SK-N-SH (cell line): ENCODE results near the gene KLHDC8B. TPM values are rescaled to one million over a fixed set of nuclear protein-coding genes. Genes with fewer than 3 reads are reported as not detected.

Experiments used
- CTCF ChIA-PET: fragments of 300-600, 350-600 bp; formaldehyde crosslinking; extraction: SDS; loops from one replicate; lab custom pipeline; 2021; lab: Yijun Ruan, JAX
- POLR2A ChIA-PET: fragments of 350-600 bp; sonication (Branson Sonifier 250); formaldehyde crosslinking; extraction: SDS; loops from one replicate; lab custom pipeline; 2020; ENCODE audit warnings: antibody characterized with exemption, inconsistent platforms; lab: Yijun Ruan, JAX
- DNase-seq: peaks from one replicate; pipeline ENCODE4 v3.0.0; 2012
- H2AFZ ChIP-seq: fragments of 200-600 bp; sonication (generic); 2 replicates; pipeline ENCODE4 v1.8.1; 2016; ENCODE audit warnings: antibody characterized with exemption, mild to moderate bottlenecking, low read depth
- H3F3A ChIP-seq: fragments of 200-600 bp; sonication (generic); replicated peaks from 2 replicates; pipeline ENCODE3; 2016; ENCODE audit warnings: antibody characterized with exemption, mild to moderate bottlenecking; ENCODE audit not compliant: insufficient read depth
- H3K27ac ChIP-seq, 2 experiments: fragments of 200-500 bp in 1 of 2; fragments of 200-600 bp in 1 of 2; sonication (Bioruptor generic) in 1 of 2; sonication (generic), shearing (Covaris generic) in 1 of 2; 2 replicates each; pipeline versions ENCODE4 v1.5.1 to v1.6.1; 2014 to 2016; ENCODE audit warnings: low read depth in 2 of 2, inconsistent platforms in 1 of 2, low read length in 1 of 2, mild to moderate bottlenecking in 1 of 2, mixed read lengths in 1 of 2
- H3K27me3 ChIP-seq: fragments of 200-600 bp; sonication (generic), shearing (Covaris generic); 2 replicates; pipeline ENCODE4 v1.6.1; 2016; ENCODE audit warnings: mixed run types; ENCODE audit not compliant: insufficient read depth
- H3K36me3 ChIP-seq, 2 experiments: fragments of 200-500 bp in 1 of 2; fragments of 200-600 bp in 1 of 2; sonication (Bioruptor generic) in 1 of 2; sonication (generic) in 1 of 2; replicated peaks in 1 of 2; 2 replicates each; pipeline versions ENCODE3 to v1.5.1; 2014 to 2016; ENCODE audit warnings: low read length in 1 of 2, mild to moderate bottlenecking in 1 of 2; ENCODE audit not compliant: insufficient read depth in 2 of 2, control insufficient read depth in 1 of 2
- H3K4me1 ChIP-seq, 2 experiments: fragments of 200-500 bp in 1 of 2; fragments of 200-600 bp in 1 of 2; sonication (Bioruptor generic) in 1 of 2; sonication (generic), shearing (Covaris generic) in 1 of 2; 2 replicates each; pipeline versions ENCODE4 v1.5.1 to v1.6.1; 2014 to 2016; ENCODE audit warnings: low read depth in 1 of 2, low read length in 1 of 2, mixed run types in 1 of 2; ENCODE audit not compliant: insufficient read depth in 2 of 2, control insufficient read depth in 1 of 2
- H3K4me2 ChIP-seq: fragments of 200-600 bp; sonication (generic), shearing (Covaris generic); 2 replicates; pipeline ENCODE4 v1.6.1; 2017; ENCODE audit warnings: mixed run types
- H3K4me3 ChIP-seq, 2 experiments: fragments of 200-500 bp in 1 of 2; fragments of 200-600 bp in 1 of 2; sonication (Bioruptor generic) in 1 of 2; sonication (generic), shearing (Covaris generic) in 1 of 2; 2 replicates each; pipeline versions ENCODE4 v1.5.1 to v1.8.1; 2014 to 2016; ENCODE audit warnings: low read depth in 2 of 2, inconsistent platforms in 1 of 2, low read length in 1 of 2, mild to moderate bottlenecking in 1 of 2, mixed read lengths in 1 of 2, moderate library complexity in 1 of 2
- H3K79me2 ChIP-seq: fragments of 200-600 bp; sonication (generic); 2 replicates; pipeline ENCODE4 v1.8.1; 2017; ENCODE audit warnings: mild to moderate bottlenecking; ENCODE audit not compliant: insufficient read depth
- H3K9ac ChIP-seq: fragments of 200-600 bp; sonication (generic); 2 replicates; pipeline ENCODE4 v1.6.1; 2017; ENCODE audit warnings: mixed run types
- H3K9me2 ChIP-seq: fragments of 200-600 bp; sonication (generic); 2 replicates; pipeline ENCODE4 v1.6.1; 2017; ENCODE audit warnings: mixed run types
- H3K9me3 ChIP-seq: fragments of 200-600 bp; sonication (generic); 2 replicates; pipeline ENCODE4 v1.6.1; 2017; ENCODE audit warnings: mixed run types, mild to moderate bottlenecking, moderate library complexity
- H4K20me1 ChIP-seq: fragments of 200-600 bp; sonication (generic); 2 replicates; pipeline ENCODE4 v1.6.1; 2017; ENCODE audit warnings: mild to moderate bottlenecking, mixed run types; ENCODE audit not compliant: insufficient read depth
- CTCF ChIP-seq: fragments of 200-600 bp; sonication (generic); IDR thresholded peaks from 2 replicates; pipeline ENCODE4 v1.6.1; 2017; ENCODE audit warnings: antibody characterized with exemption, mild to moderate bottlenecking, moderate library complexity
- ELF1 ChIP-seq: IDR thresholded peaks from 2 replicates; pipeline ENCODE4 v1.4.0; 2012
- EZH2phosphoT487 ChIP-seq: fragments of 200-600 bp; sonication (generic); IDR thresholded peaks from 2 replicates; pipeline ENCODE4 v1.6.1; 2017; ENCODE audit warnings: low read depth, mixed run types, mild to moderate bottlenecking, antibody characterized with exemption, moderate library complexity, borderline replicate concordance
- FOSL2 ChIP-seq: IDR thresholded peaks from 2 replicates; pipeline ENCODE4 v1.4.0; 2012; ENCODE audit warnings: low read depth, mild to moderate bottlenecking, moderate library complexity, borderline replicate concordance
- FOXJ3 ChIP-seq: sonication (generic); formaldehyde crosslinking; IDR thresholded peaks from 2 replicates; pipeline ENCODE4 v1.5.1; 2020; ENCODE audit warnings: mild to moderate bottlenecking, missing genetic modification reagents
- FOXM1 ChIP-seq: IDR thresholded peaks from 2 replicates; pipeline ENCODE4 v1.4.0; 2012; ENCODE audit warnings: low read depth, mild to moderate bottlenecking
- GATA2 ChIP-seq: sonication (generic); formaldehyde crosslinking; IDR thresholded peaks from 2 replicates; pipeline ENCODE4 v1.5.0; 2020; ENCODE audit warnings: mild to moderate bottlenecking, missing genetic modification reagents
- JUND ChIP-seq: IDR thresholded peaks from 2 replicates; pipeline ENCODE4 v1.4.0; 2012
- MAX ChIP-seq: IDR thresholded peaks from 2 replicates; pipeline ENCODE4 v1.4.0; 2012; ENCODE audit warnings: low read depth
- MEF2A ChIP-seq: IDR thresholded peaks from 2 replicates; pipeline ENCODE4 v1.4.0; 2012; ENCODE audit warnings: low read depth, borderline replicate concordance
- NRF1 ChIP-seq: IDR thresholded peaks from 2 replicates; pipeline ENCODE4 v1.6.1; 2012; ENCODE audit warnings: low read depth, mild to moderate bottlenecking, low read length
- RXRA ChIP-seq: IDR thresholded peaks from 2 replicates; pipeline ENCODE4 v1.4.0; 2012; ENCODE audit warnings: low read depth, mild to moderate bottlenecking, borderline replicate concordance
- TAF1 ChIP-seq: IDR thresholded peaks from 2 replicates; pipeline ENCODE4 v1.6.1; 2012; ENCODE audit warnings: low read depth, mild to moderate bottlenecking, low read length, moderate library complexity, borderline replicate concordance
- TCF12 ChIP-seq: IDR thresholded peaks from 2 replicates; pipeline ENCODE4 v1.4.0; 2012
- TEAD4 ChIP-seq: IDR thresholded peaks from 2 replicates; pipeline ENCODE4 v1.4.0; 2012; ENCODE audit warnings: mild to moderate bottlenecking, borderline replicate concordance; ENCODE audit not compliant: insufficient read depth
- YY1 ChIP-seq: IDR thresholded peaks from 2 replicates; pipeline ENCODE4 v1.4.0; 2012; ENCODE audit warnings: low read depth, mild to moderate bottlenecking
- ZBTB33 ChIP-seq: IDR thresholded peaks from 2 replicates; pipeline ENCODE4 v1.4.0; 2012; ENCODE audit warnings: low read depth, borderline replicate concordance
- WGBS: methylation state at CpG from one replicate; pipeline ENCODE4 v1.1.6; 2017; ENCODE audit warnings: low lambda C conversion rate; 5-methylcytosine and 5-hydroxymethylcytosine counted together
- polyA plus RNA-seq, 3 experiments: library from polyadenylated mRNA; depleted of rRNA; stranded (reverse); fragments of >200 nt; gene quantifications; 2 replicates each; pipeline ENCODE4 v1.2.3, GENCODE V29; 2012

Gene KLHDC8B
- polyA plus RNA-seq, 1 of the 3 experiments (the other 2 are of a cell fraction), result 35.3 TPM

GRCh38 chr3:49131040-49131439 is 40.4 kb upstream of the KLHDC8B start:
- CTCF ChIA-PET, result interaction anchor here (0.9 to 5.4 kb wide), 6 partner anchors 11 to 319 kb away, joined by 3 to 26 read pairs (median 6); partner anchors contain the start of genes KLHDC8B, NDUFAF3 and USP19

GRCh38 chr3:49131576-49131975 is 39.8 kb upstream of the KLHDC8B start:
- Histone ChIP-seq H3K79me2 (peaks cover 37% of the 10 kb centered on the region), H3K27me3 (no peaks in the 10 kb centered on the region), H3F3A (no peaks in the 10 kb centered on the region), H2AFZ (no peak overlapping the region), H3K4me3 (peak overlapping the region; percentile 67 to 81; a peak in 3 of 4 replicates), H4K20me1 (no peaks in the 10 kb centered on the region), H3K27ac (peak overlapping the region in 1 of 2 experiments; percentile 91; a peak in 2 of 4 replicates), H3K36me3 (peaks cover 11 to 22% of the 10 kb centered on the region in 2 experiments), H3K4me1 (peaks cover 0 to 18% of the 10 kb centered on the region in 2 experiments; a peak in 1 of 4 replicates), H3K9me3 (no peaks in the 10 kb centered on the region), H3K9ac (peak overlapping the region; percentile 75; the same call in 1 of the 2 replicates), H3K4me2 (peak overlapping the region; percentile 100), H3K9me2 (no peaks in the 10 kb centered on the region)
- ChIA-PET CTCF (interaction anchor here (0.7 to 5.4 kb wide), 9 partner anchors 11 to 447 kb away, joined by 3 to 26 read pairs (median 4); partner anchors contain the start of genes CCDC71, KLHDC8B and USP19), POLR2A (interaction anchor here (2.7 kb wide), 1 partner anchor 38 kb away, joined by 22 read pairs; the partner anchor contains the start of gene QRICH1)
- TF ChIP-seq FOXM1 (no peak), ZBTB33 (no peak), JUND (no peak), GATA2 (CRISPR knock-in tag) (no peak), YY1 (no peak), FOSL2 (no peak), TEAD4 (no peak), CTCF (no peak), ELF1 (no peak)
- no peak for DNase-seq
- WGBS, result 100% methylated on average over 1 of the region's 6 CpGs

More at GRCh38 chr3:49131040-49131439, 40.4 kb upstream of the KLHDC8B start:
- WGBS, result 93% methylated on average over 11 of the region's 12 CpGs
- no peaks in the 10 kb centered on the region for H3F3A ChIP-seq
- no peak overlapping the region for H3K4me3 ChIP-seq
- peaks cover 11 to 27% of the 10 kb centered on the region in 2 experiments for H3K36me3 ChIP-seq
- no peaks in the 10 kb centered on the region for H3K9me2 ChIP-seq
- no peaks in the 10 kb centered on the region for H4K20me1 ChIP-seq
- H3K9me3 ChIP-seq, result no peaks in the 10 kb centered on the region
- no peak for DNase-seq
- H3K27me3 ChIP-seq, result no peaks in the 10 kb centered on the region
- 0 out of 2 replicates have a peak overlapping the region, but pooled peaks have one; percentile 75 for H3K9ac ChIP-seq
- H3K27ac ChIP-seq, result no peak overlapping the region
- TF ChIP-seq TAF1, result no peak
- TF ChIP-seq MEF2A, result no peak
- TF ChIP-seq EZH2phosphoT487, result no peak
- TF ChIP-seq RXRA, result no peak
- no peak for TF ChIP-seq MAX
- no peak for TF ChIP-seq TCF12
- TF ChIP-seq NRF1, result no peak
- TF ChIP-seq FOXJ3, result no peak
- no peak for TF ChIP-seq ELF1
- no peak for TF ChIP-seq GATA2 (CRISPR knock-in tag)
- H3K4me2 ChIP-seq, result peak overlapping the region; percentile 100
- peaks cover 37% of the 10 kb centered on the region for H3K79me2 ChIP-seq
- peaks cover 0 to 18% of the 10 kb centered on the region in 2 experiments; a peak in 1 of 4 replicates for H3K4me1 ChIP-seq
- POLR2A ChIA-PET, result no interaction called here
- no peak overlapping the region for H2AFZ ChIP-seq
